Peyer's patch (tissue), 4 donors: ENCODE measurements around the gene WAC. TPM values are rescaled to one million over a fixed set of nuclear protein-coding genes. Genes with fewer than 3 reads are reported as not detected.

Experiments
- DNase-seq, 3 donors: peaks; one replicate each; pipeline ENCODE4 v3.0.0-alpha.2; 2017 to 2019
- H3K27ac ChIP-seq, 4 donors: fragments of 200-600 bp; sonication (generic); one replicate each; pipeline ENCODE4 v1.5.1; 2016 to 2019
- H3K27me3 ChIP-seq, 2 donors: fragments of 200-600 bp; sonication (generic); one replicate each; pipeline ENCODE4 v1.5.1; 2019
- H3K36me3 ChIP-seq, 3 donors: fragments of 200-600 bp; sonication (generic); one replicate each; pipeline ENCODE4 v1.5.1; 2016 to 2019
- H3K4me1 ChIP-seq, 4 donors: fragments of 200-600 bp; sonication (generic); one replicate each; pipeline ENCODE4 v1.5.1; 2016 to 2019
- H3K4me3 ChIP-seq, 4 donors: fragments of 200-600 bp; sonication (generic); 1 replicate in 3 of 4; 2 replicates in 1 of 4; pipeline ENCODE4 v1.5.1; 2016 to 2019; ENCODE audit warnings: mild to moderate bottlenecking in 1 of 4
- H3K9me3 ChIP-seq, 4 donors: fragments of 200-600 bp; sonication (generic); one replicate each; pipeline ENCODE4 v1.5.1; 2016 to 2019; ENCODE audit warnings: mild to moderate bottlenecking in 1 of 4
- CTCF ChIP-seq, 6 experiments: fragments of 450-650 bp in 4 of 6; fragments of 200-600 bp in 2 of 6; sonication (generic) in 1 of 6; IDR thresholded peaks; one replicate each; pipeline ENCODE4 v1.5.1; 2017 to 2019; ENCODE audit warnings: antibody characterized with exemption in 6 of 6, mild to moderate bottlenecking in 3 of 6, moderate library complexity in 1 of 6
- POLR2A ChIP-seq, 2 donors: fragments of 450-650 bp; IDR thresholded peaks; one replicate each; pipeline ENCODE4 v1.5.1; 2017; ENCODE audit warnings: antibody characterized with exemption in 2 of 2, mild to moderate bottlenecking in 2 of 2, moderate library complexity in 2 of 2
- total RNA-seq, 4 donors: library from RNA; depleted of rRNA; stranded (reverse); fragments of >200 nt; gene quantifications; one replicate each; pipeline ENCODE4 v1.1.0, GENCODE V29; 2016

Gene WAC
- total RNA-seq, 4 donors from 2014 or later, result 72.7 to 145 (median 96.4) TPM

- TF ChIP-seq POLR2A (IDR thresholded peaks at IDR 0.05), result no peak
- TF ChIP-seq CTCF (IDR thresholded peaks at IDR 0.05), result no peak
- DNase-seq, result no peak
- Histone ChIP-seq H3K36me3 (peaks cover 0 to 21% (median 0%) of the 10 kb centered on the region in 3 donors), H3K4me3 (no peak overlapping the region), H3K9me3 (no peaks in the 10 kb centered on the region), H3K27me3 (no peaks in the 10 kb centered on the region), H3K27ac (no peak overlapping the region), H3K4me1 (peaks cover 0 to 20% (median 2%) of the 10 kb centered on the region in 4 donors)
These were observed 47.9 kb downstream of the WAC start for GRCh38 chr10:28580825-28581224.

- TF ChIP-seq POLR2A (IDR thresholded peaks at IDR 0.05) (no peak), CTCF (IDR thresholded peaks at IDR 0.05) (no peak)
- no peaks in the 10 kb centered on the region for H3K9me3 ChIP-seq
- peaks cover 0 to 15% (median 0%) of the 10 kb centered on the region in 4 donors for H3K4me1 ChIP-seq
- DNase-seq, result no peak
- H3K36me3 ChIP-seq, result peaks cover 0 to 32% (median 0%) of the 10 kb centered on the region in 3 donors
- H3K4me3 ChIP-seq, result no peak overlapping the region
- no peaks in the 10 kb centered on the region for H3K27me3 ChIP-seq
- H3K27ac ChIP-seq, result no peak overlapping the region
These were observed 49.0 kb downstream of the WAC start for GRCh38 chr10:28581916-28582315.

- no peak overlapping the region for H3K4me3 ChIP-seq
- H3K36me3 ChIP-seq, result peaks cover 0 to 39% (median 0%) of the 10 kb centered on the region in 3 donors
- peaks cover 0 to 22% (median 0%) of the 10 kb centered on the region in 4 donors for H3K4me1 ChIP-seq
- DNase-seq, result no peak
- H3K9me3 ChIP-seq, result no peaks in the 10 kb centered on the region
- H3K27ac ChIP-seq, result no peak overlapping the region
- TF ChIP-seq POLR2A (IDR thresholded peaks at IDR 0.05), result no peak
- no peak for TF ChIP-seq CTCF (IDR thresholded peaks at IDR 0.05)
- no peaks in the 10 kb centered on the region for H3K27me3 ChIP-seq
These were observed 52.2 kb downstream of the WAC start for GRCh38 chr10:28585076-28585475.

- Histone ChIP-seq H3K4me1 (peaks cover 0 to 22% (median 0%) of the 10 kb centered on the region in 4 donors), H3K9me3 (no peaks in the 10 kb centered on the region), H3K4me3 (no peak overlapping the region), H3K36me3 (peaks cover 0 to 49% (median 0%) of the 10 kb centered on the region in 3 donors), H3K27ac (no peak overlapping the region), H3K27me3 (no peaks in the 10 kb centered on the region)
- no peak for TF ChIP-seq POLR2A (IDR thresholded peaks at IDR 0.05)
- no peak for TF ChIP-seq CTCF (IDR thresholded peaks at IDR 0.05)
- no peak for DNase-seq
These were observed 53.3 kb downstream of the WAC start for GRCh38 chr10:28586176-28586575.

- no peak for DNase-seq
- peaks cover 0 to 61% (median 0%) of the 10 kb centered on the region in 3 donors for H3K36me3 ChIP-seq
- no peaks in the 10 kb centered on the region for H3K27me3 ChIP-seq
- no peak overlapping the region for H3K4me3 ChIP-seq
- TF ChIP-seq CTCF (IDR thresholded peaks at IDR 0.05) (no peak), POLR2A (IDR thresholded peaks at IDR 0.05) (no peak)
- no peak overlapping the region for H3K27ac ChIP-seq
- H3K9me3 ChIP-seq, result no peaks in the 10 kb centered on the region
- peaks cover 0 to 22% (median 0%) of the 10 kb centered on the region in 4 donors for H3K4me1 ChIP-seq
These were observed 54.5 kb downstream of the WAC start for GRCh38 chr10:28587270-28587969.
